GM19324 (cell line): Measurements from ENCODE around the gene STC2.

Experiments
- ATAC-seq: cut with Tn5 transposase; IDR thresholded peaks from one replicate; pipeline ENCODE4 v1.9.1; 2021; ENCODE audit warnings: mild to moderate bottlenecking, moderate library complexity; ENCODE audit not compliant: unreplicated experiment, low FRiP score

Gene STC2

GRCh38 chr5:173314166-173314952 lies 13.9 kb downstream of the STC2 start:
- no peak for ATAC-seq

DNA sequence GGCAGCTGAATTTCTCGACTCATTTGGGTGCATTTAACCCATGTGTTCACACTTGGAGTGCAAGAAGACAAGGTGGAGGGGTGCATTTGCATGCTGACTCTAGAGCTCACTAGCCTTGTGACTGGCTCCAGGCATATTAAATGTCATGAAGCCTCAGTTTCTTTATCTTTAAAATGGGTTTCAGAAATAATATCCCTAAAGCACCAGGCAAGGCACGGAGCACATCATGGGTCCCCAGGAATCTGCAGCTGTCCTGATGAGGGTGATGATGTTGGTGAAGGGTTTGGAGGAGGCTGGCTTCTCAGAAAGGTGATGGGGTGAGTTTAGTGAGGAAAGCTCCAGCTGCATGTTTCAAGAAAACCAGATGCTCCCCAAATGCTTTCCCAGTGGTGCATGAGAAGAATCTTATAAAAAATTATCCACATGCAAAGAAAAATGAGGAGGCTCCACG lies 14.8 kb downstream of the STC2 start:
- no peak for ATAC-seq

DNA sequence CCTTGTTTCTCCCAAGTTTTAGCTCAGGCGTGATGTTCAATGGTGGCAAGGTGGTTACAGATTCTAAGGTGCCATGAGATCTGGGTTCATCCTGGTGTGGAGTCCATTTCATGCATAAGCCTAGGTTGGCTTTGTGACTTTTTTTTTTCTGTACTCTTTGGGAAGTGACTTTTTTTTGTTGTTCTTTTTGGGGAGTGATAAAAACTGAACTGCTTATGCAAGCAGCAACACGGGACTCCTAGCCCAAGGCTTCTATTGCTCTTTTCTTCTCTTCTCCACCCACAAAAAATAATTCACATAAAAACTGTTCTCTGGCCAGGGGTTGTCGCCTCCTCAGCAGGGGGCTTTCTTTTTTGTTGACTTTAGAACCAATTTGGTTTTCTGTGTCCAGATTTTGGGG lies 15.4 kb downstream of the STC2 start:
- no peak for ATAC-seq

DNA sequence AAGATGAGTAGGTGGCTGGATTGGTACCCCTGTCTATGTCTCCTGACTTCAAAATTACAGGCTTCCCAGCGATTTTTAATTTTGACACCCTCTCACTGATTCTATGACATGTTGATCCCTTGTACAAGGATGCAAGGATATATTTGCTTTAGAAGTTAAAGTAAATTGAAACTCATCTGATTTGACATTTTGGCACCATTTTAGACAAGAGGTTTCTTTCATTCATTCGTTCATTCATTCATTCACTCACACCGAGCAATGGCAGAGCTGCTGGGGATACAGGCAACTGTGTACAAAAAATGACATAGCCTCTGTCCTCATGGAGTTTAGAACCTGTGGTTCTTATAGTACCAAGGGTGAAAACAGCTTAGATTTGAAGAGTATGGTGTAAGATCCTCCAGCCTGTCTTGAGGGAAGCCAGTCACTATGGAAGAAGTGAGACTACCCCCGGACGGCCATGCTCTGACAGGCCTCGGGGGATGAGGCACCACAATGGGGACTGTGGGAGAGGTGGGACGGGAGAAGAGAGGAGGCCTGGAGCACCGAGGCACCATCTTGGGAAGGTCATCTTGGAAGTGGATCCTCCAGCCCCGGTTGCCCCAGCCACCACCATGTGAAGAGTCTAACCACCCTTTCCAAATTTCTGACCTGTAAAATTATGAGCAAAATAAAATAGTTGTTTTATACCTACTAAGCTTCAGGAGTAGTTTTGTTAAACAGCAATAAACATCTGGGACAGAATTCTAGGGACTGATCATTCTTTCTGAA lies 16.2 kb downstream of the STC2 start:
- ATAC-seq, result no peak

- ATAC-seq, result no peak
These were observed 17.1 kb downstream of the STC2 start for GRCh38 chr5:173310861-173311785.

- no peak for ATAC-seq
These were observed 17.9 kb downstream of the STC2 start for GRCh38 chr5:173310218-173310769.

GRCh38 chr5:173309731-173310130 lies 18.5 kb downstream of the STC2 start:
- ATAC-seq, result no peak

GRCh38 chr5:173308226-173308625 lies 20.0 kb downstream of the STC2 start:
- no peak for ATAC-seq

GRCh38 chr5:173307695-173308094 lies 20.5 kb downstream of the STC2 start:
- no peak for ATAC-seq

DNA sequence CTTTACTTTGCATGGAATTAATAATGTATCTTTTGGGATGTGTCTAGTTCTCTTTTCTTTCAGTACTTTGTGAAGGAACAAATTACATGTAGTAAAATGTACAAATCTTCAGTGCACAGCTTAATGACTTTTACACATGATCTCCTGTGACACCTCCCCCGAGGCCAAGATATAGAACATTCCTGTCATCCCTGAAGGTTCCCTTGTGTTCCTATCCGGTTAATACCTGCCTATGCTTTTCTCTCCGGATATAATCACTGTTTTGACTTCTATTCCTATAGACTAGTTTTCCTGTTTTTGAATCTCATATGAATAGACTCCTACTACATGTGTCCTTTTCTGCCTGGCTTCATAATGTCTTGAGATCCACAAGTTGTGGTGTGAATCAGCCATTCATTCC lies 21.5 kb downstream of the STC2 start:
- no peak for ATAC-seq

- no peak for ATAC-seq
These were observed 23.6 kb downstream of the STC2 start for GRCh38 chr5:173304591-173304988.

DNA sequence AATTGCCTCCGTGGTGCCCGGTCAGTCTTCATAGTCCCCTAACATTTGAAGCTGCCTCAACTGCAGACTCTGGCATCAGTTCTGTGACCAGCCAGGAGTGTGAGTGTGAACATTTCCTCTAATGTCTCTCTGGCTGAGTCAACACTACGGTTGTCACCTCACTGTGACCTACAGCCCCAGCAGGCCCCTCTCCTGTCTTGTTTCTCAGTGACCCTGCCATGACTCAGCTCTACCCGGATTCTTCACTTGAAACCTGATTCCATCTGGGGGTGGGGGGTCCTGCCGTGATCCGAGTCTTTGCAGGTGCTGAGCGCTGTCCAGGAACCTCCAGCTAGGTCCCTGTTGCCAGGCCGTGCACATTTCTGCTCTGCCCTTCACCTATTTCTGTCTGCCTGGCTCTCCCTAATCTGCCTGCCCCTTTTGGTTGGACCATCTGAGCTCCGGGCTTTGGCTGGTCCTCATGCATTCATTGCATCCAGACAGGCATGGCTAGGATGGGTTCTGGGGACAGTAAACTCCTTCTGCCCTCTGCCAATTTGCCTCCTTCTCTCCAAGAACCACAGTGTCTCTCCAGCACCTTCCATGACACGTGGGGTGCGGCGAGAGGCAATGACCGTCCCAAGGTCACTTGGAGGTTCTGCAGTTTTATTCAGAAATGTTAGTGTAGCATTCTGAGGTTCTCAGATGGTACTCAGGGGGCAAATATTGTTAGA lies 24.2 kb downstream of the STC2 start:
- ATAC-seq, result no peak

DNA sequence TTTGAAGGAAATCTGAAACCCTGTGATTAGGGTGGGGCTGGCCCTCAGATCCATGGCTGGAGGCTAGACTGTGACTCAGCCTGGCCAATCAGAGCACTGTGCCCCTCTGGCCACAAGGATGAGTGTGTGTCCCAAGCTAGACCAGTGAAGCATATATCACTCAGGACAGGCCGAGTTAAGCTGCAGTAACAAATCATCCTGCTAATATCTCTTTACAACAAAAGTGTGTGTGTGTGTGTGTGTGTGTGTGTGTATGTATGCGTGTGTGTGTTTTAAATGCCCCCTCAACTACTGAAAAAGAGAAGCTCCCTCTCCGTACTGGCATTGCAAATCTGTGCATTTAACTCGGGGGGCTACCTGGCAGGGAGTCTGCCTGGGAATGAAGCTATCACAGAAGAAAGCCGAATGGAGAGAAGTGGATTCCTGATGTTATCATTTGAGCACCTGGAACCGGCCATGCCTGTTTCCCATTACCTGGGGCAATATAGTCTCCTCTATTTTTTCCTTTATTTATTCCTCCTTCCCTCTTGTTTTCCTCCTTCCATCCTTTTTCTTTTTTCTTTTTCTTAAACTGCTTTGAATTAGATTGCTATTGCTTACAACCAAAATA lies 25.6 kb downstream of the STC2 start:
- ATAC-seq, result no peak

DNA sequence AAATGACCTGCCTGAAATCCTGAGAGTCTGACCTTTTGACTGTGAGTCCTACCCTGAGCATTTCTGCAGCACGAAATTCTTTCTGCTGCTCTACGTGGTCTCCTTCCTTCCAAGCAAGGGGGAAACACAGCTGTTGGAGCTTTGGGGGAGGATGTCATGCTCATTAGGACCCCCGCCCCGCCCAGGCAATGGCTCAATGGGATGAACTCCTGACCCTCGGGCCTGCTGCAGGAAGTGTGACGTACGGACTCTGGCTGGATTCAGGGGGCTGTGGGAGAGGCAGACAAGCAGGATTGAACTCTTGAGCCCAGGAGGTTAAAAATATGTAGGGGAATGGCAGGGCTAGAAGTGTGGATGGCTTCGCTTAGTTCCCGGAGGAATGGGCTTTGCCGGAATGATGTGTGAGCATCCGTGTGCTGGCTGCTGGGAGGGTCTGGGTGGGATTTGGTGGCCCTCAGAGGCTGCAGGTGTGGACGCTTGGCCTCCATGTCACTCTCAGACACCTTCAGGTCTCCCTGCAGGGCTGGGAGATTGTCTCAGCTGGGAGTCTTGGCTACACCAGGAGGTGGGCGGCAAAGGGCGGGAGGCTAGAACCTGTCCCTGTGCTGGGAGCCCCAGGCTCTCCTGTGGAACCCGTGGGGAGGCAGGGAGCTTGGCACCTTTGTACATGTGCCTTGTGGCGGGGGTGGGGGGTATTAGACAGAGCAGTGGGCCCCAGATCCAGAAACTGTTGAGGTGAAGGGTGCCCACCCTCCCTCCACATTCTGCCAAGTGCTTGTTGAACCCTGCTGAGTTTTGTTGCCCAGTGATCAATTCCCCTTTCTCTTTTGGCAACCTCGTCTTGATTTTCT lies 26.3 kb downstream of the STC2 start:
- no peak for ATAC-seq

DNA sequence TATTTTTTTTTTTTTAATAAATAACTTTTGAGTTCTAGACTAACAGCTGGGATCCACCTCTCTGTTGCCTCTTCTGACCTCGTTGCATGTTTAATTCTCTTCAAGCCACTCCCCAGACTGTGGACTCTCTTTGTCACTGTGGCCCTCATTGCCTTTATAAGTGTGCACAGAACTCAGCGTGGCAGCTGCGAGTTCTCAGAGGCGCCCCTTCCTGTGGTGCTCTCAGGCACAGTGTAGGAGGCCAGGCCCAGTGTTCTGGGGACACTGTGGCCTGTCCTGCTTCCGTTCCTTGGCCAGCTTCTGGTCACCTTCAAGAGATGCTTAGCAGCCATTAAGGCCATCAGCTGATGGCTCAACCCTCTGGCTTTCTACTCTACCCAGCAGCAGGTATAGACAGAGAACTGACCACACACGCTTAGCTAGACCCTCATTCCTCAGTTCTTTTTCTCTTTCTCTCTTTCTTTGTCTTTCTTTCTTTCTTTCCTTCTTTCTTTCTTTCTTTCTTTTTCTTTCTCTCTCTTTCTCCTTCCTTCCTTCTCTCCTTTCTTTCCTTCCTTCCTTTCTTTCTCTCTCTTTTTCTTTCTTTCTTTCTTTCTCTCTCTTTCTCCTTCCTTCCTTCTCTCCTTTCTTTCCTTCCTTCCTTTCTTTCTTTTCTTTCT lies 27.7 kb downstream of the STC2 start:
- ATAC-seq, result no peak

GRCh38 chr5:173299820-173300219 lies 28.4 kb downstream of the STC2 start:
- ATAC-seq, result no peak

DNA sequence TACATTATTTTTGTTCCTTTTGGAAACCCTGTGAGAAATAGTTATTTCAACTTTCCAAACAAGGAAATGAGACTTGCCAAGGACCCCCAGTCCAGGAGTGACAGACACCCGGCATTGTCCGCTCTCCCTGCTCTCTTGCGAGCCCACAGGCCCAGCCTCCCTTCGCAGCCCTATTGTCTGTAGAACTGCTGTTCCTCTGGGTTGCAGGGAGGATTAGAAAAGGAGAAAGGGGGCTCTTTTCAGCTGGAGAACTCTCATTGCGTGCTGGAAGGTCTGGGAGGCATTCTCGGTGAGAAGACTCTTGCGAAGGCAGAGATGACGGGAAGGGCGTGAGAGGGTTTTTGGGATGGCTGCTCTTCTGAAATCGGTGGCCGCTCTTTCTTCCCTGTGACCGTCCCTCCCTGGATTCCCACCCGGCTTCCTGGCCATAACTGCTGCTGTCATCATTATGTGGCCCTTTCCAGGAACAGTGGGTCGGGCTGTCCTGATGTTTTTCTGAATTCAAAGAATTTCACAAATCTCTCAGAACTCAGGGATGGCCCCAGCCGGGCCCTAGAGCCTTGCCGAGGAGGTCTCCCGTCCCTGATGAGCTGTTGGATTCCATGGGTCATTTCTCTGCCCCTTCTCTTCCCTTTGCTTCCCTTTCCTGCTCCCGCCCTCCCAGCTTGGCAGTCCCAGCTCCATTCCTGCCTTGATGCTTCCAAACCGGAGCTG lies 29.8 kb downstream of the STC2 start:
- ATAC-seq, result no peak
